KMS-11 (cell line): ENCODE results near the gene USP32.

Experiments
- H2AFZ ChIP-seq: fragments of 200-600 bp; sonication (generic); 2 replicates; pipeline ENCODE4 v1.6.1; 2016; ENCODE audit warnings: antibody characterized with exemption, mixed run types, low read depth
- H3K27ac ChIP-seq: fragments of 200-600 bp; sonication (generic); 2 replicates; pipeline ENCODE4 v1.6.1; 2016; ENCODE audit warnings: mild to moderate bottlenecking, mixed run types
- H3K27me3 ChIP-seq: fragments of 200-600 bp; sonication (generic); 2 replicates; pipeline ENCODE4 v1.6.1; 2017; ENCODE audit warnings: mild to moderate bottlenecking, low read depth, mixed run types, moderate library complexity; ENCODE audit not compliant: insufficient read depth
- H3K36me3 ChIP-seq: fragments of 200-600 bp; sonication (generic); 2 replicates; pipeline ENCODE4 v1.6.1; 2017; ENCODE audit warnings: mild to moderate bottlenecking, mixed run types; ENCODE audit not compliant: insufficient read depth
- H3K4me1 ChIP-seq: fragments of 200-600 bp; sonication (generic); 2 replicates; pipeline ENCODE4 v1.6.1; 2016; ENCODE audit warnings: mild to moderate bottlenecking, low read depth, mixed run types; ENCODE audit not compliant: poor library complexity, severe bottlenecking
- H3K4me2 ChIP-seq: fragments of 200-600 bp; sonication (generic); 2 replicates; pipeline ENCODE4 v1.7.0; 2016; ENCODE audit warnings: mild to moderate bottlenecking, mixed run types
- H3K4me3 ChIP-seq: fragments of 200-600 bp; sonication (generic); IDR thresholded peaks from 2 replicates; pipeline ENCODE4 v1.6.1; 2017; ENCODE audit warnings: low read depth, low read length, mixed read lengths; ENCODE audit not compliant: insufficient read depth
- H3K79me2 ChIP-seq: fragments of 200-600 bp; sonication (generic); 2 replicates; pipeline ENCODE4 v1.6.1; 2016; ENCODE audit warnings: low read depth, mixed run types; ENCODE audit not compliant: insufficient read depth
- H3K9ac ChIP-seq: fragments of 200-600 bp; sonication (generic); 2 replicates; pipeline ENCODE4 v1.6.1; 2016; ENCODE audit warnings: mild to moderate bottlenecking, mixed run types
- H4K20me1 ChIP-seq: fragments of 200-600 bp; sonication (generic); 2 replicates; pipeline ENCODE4 v1.6.1; 2016; ENCODE audit warnings: mild to moderate bottlenecking, mixed run types; ENCODE audit not compliant: insufficient read depth
- CTCF ChIP-seq: fragments of 200-600 bp; sonication (generic); conservative IDR thresholded peaks from 2 replicates; pipeline ENCODE4 v1.6.1; 2017; ENCODE audit warnings: low read depth, mild to moderate bottlenecking, antibody characterized with exemption, low read length, moderate library complexity, mixed read lengths

The USP32 gene

DNA sequence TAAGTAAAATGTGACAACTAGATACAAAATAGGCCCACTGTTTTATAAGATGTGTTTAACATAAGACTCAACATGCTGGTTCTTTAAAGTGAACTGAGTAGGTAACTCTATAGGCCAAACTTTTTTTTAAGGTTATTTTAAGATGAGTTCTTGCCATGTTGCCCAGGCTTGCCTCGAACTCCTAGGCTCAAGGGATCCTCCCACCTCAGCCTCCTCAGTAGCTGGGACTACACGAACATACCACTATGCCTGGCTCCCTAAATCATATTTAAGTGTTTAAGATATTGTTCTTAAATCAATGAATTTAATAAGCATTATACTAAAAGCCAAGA, 69.9 kb downstream of the USP32 start:
- Histone ChIP-seq H3K4me3 (no peak overlapping the region), H2AFZ (no peak overlapping the region), H3K9ac (no peak overlapping the region), H3K36me3 (no peaks in the 10 kb centered on the region), H3K4me1 (no peaks in the 10 kb centered on the region), H3K27me3 (no peaks in the 10 kb centered on the region), H3K79me2 (peaks cover 13% of the 10 kb centered on the region; the same call in 1 of the 2 replicates), H3K27ac (no peak overlapping the region), H4K20me1 (no peaks in the 10 kb centered on the region), H3K4me2 (no peak overlapping the region)
- TF ChIP-seq CTCF = no peak

DNA sequence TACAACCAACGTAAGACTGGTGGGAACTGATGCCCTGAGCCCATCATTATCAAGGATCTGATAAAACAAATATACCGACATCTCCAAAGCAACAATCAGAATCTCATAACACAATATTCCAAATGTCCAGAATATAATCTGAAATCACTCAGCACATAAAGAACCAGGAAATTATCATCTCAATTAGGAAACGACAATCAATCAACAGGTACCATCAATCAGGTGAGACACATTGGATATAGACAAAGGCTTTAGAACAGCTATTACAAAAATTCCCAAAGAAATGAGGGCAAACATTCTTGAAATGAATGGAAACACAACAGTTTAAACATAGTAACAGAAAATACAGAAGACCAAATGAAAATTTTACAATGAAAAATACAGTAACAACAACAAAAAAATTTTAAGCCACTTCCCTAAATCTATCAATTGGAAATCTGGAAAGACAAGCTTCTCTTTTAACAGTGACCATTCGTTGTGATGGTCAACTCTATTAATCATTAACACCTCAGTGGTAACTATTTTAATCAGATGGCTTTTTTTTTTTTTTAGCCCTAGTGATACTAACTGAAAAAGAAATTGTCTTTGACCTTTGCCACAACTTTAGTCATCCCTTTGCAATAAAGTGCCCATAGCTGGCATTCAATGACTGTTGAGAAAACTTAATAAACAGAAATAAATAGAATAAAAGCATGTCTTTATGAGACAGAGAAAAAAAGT, 70.4 kb downstream of the USP32 start:
- Histone ChIP-seq H4K20me1 (no peaks in the 10 kb centered on the region), H3K79me2 (peaks cover 13% of the 10 kb centered on the region; the same call in 1 of the 2 replicates), H3K4me2 (no peak overlapping the region), H3K27ac (no peak overlapping the region), H3K9ac (no peak overlapping the region), H2AFZ (no peak overlapping the region), H3K4me1 (no peaks in the 10 kb centered on the region), H3K36me3 (no peaks in the 10 kb centered on the region), H3K27me3 (no peaks in the 10 kb centered on the region), H3K4me3 (no peak overlapping the region)
- TF ChIP-seq CTCF = no peak

DNA sequence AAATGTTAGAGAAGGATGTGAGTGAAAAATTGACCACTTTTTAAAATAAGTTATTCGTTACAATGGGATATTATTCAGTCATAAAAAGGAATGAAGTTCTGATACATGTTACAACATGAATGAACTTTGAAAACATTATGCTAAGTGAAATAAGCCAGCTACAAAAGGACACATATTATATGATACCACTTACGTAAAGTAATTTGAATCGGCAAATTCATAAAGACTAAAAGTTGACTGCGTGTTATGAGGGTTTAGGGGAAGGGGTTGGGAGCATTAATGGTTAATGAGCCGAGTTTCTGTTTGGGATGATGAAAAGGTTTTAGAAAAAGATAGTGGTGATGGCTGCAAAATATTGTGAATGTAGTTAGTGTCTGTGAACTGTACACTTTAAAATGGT, 73.1 kb downstream of the USP32 start:
- no peaks in the 10 kb centered on the region for H3K36me3 ChIP-seq
- no peak overlapping the region for H2AFZ ChIP-seq
- no peak overlapping the region for H3K4me3 ChIP-seq
- H3K79me2 ChIP-seq = peaks cover 13% of the 10 kb centered on the region; the same call in 1 of the 2 replicates
- H3K4me2 ChIP-seq = no peak overlapping the region
- TF ChIP-seq CTCF = no peak
- H3K27ac ChIP-seq = no peak overlapping the region
- no peaks in the 10 kb centered on the region for H4K20me1 ChIP-seq
- no peaks in the 10 kb centered on the region for H3K4me1 ChIP-seq
- no peaks in the 10 kb centered on the region for H3K27me3 ChIP-seq
- no peak overlapping the region for H3K9ac ChIP-seq

GRCh38 chr17:60318326-60318725, 73.6 kb downstream of the USP32 start:
- no peak for TF ChIP-seq CTCF
- Histone ChIP-seq H3K27ac (no peak overlapping the region), H3K79me2 (peaks cover 13% of the 10 kb centered on the region; the same call in 1 of the 2 replicates), H4K20me1 (no peaks in the 10 kb centered on the region), H3K27me3 (no peaks in the 10 kb centered on the region), H3K4me1 (no peaks in the 10 kb centered on the region), H3K4me2 (no peak overlapping the region), H2AFZ (no peak overlapping the region), H3K4me3 (no peak overlapping the region), H3K9ac (no peak overlapping the region), H3K36me3 (no peaks in the 10 kb centered on the region)
